GM19467 (cell line): ENCODE data around the gene DNAJC11.
"Not testable (repeated sequence)": the region's sequence is repeated elsewhere in the genome, so short reads cannot be mapped to it uniquely, and the experiment has no call there.

Experiments
- ATAC-seq: cut with Tn5 transposase; IDR thresholded peaks from one replicate; pipeline ENCODE4 v1.9.1; 2021; ENCODE audit warnings: mild to moderate bottlenecking, moderate library complexity; ENCODE audit not compliant: unreplicated experiment

DNAJC11 gene

DNA sequence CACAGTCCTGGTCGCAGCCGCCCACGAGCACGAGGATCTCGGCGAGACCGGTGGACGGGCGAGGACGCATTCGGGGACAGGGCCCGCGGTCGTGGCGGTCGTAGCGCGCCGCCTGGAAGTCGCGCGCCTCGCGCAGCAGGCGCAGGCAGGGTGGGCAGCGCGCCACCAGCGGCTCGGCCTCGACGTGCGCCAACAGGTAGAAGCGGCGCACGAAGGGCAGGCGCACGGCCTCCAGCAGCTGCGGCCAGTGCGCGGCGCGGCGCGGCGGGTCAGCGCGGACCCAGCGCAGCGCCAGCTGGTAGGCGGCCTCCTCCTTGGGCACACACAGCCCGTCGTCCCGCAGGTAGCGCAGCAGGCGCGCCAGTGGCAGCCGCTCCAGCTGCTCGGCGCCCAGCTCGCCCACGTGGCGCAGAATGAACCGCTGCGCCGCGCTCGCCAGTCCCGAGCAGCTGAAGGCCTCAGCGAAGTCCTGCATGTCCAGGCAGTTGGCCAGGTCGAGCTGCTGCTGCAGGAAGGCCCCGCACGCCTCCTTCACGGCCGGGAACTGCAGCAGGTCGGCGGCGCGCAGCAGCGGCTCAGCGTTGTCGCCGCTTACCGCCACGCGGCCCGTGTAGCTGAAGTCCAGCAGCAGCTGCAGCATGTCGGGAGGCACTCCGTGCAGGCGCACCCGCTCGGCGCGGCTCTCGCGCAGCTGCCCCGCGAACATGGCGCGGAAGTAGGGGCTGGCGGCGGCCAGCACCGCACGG is 99.5 kb downstream of the DNAJC11 start:
- peak; percentile 6 for ATAC-seq

DNA sequence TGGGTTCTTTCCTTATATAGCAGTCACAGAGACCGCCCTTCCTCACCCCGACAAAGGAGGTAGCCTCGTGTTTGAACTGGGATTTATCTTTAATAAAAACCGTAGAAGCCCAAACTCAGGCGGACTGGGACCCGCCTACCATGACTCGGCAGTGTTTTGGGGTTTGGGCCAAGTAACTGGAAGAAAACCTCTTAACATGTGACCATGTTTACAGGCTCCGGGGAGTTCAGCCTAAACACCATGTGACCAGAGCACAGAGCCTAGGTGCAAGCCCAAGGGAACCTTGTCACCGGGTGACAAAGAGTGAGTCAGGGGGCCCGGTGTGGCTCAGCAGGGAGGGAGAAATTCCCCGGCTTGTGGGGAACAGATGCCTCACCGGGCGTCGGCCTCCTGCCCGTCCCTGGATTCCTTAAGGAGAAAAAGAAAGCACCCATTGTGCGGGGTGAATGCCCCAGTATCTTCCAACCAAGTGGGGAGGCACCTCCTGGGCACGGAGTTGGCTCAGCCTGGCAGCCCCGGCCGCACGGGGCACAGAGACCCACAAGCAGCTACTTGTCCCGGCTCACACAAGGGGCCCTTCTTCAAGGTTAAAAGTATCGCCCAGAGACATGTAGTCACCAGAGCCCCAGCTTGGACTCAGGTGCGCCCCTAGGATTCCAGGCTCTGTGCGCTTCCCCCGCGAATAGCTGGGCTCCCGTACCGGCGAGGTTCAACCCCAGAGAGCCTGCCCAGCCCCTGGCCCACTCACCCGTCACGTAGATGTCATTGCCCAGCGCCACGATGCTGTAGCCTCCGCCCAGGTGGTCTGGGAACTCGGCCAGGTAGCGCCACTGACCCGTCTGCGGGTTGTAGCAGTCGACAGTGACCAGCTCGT is 100.3 kb downstream of the DNAJC11 start:
- ATAC-seq, result no peak

DNA sequence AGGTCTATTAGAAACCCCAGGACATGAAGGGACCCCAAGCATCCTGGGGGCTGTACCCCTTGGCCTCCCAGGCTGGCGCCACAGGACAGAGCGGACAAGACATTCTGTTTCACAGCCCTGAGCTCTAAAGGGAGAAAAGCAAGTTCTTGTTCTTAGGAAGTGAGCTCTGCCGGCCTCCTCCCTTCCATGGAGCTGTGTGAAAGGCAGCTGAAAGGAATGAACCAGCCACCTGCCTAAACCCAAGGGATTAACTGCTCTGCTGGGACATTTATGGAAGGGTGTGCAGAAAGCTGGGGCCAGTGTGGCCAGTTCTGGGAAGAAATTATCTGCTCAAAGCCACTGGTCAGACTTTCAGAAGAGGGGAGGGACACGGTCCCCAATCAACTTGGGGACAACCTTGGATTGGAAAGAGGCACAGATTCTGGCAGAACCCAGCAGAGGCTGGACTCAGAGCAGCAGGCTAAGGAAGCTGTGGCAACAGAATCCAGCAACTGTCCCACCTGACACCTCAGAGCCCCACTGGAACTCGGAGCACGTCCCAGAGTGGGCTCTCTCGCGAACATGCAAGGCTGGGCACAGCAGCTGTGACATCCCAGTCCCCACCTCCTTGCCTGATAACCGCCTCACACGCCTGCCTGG is 101.1 kb downstream of the DNAJC11 start:
- ATAC-seq, result no peak

DNA sequence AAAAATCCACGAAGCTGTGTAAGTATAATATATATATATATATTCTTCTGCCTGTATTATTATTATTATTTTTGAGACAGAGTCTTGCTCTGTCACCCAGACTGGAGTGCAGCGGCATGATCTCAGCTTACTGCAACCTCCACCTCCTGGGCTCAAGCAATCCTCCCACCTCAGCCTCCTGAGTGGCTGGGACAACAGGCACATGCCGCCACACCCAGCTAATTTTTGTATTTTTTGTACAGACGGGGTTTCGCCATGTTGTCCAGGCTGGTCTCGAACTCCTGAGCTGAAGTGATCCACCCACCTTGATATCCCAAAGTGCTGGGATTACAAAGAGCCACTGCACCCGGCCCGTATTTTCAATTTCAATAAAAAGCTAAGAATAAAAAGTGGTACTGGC is 101.6 kb downstream of the DNAJC11 start:
- not testable (repeated sequence) for ATAC-seq

DNA sequence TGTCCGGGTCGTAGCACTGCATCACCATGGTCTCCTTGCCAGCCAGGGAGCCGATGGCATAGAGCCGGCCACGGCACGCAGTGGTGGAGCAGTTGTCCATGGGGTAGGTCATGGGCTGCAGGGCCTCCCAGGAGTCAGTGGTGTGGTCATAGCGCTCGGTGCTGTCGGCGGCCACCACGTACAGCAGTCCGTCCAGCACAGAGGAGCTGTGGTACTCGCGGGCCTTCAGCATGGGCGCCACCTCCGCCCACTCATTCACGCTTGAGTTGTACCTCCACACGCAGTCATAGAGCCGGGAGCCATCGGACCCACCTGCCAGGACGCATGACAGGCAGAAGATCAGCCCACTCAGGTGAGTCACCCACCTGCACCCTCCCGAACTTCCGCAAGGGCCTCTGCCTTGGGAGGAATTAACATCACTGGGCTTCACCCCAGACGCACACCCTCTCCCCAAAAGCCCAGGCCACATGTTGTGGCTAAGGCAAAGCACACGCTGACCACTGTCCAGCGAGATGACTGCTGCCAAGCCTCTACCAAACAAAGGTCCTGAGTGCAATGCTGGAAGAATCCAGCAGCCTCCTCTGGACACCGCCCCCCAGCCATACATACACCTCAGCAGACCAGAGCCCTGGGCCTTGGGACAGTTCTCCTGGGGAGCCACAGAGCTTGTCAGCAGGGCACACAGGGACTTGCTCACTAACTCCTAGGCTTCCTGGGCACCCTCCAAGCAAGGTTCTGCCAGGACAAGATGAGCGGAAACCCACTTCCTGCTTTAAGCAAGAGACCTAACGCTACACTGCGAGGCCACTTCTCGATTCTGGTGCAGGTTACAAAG is 102.3 kb downstream of the DNAJC11 start:
- ATAC-seq, result no peak

DNA sequence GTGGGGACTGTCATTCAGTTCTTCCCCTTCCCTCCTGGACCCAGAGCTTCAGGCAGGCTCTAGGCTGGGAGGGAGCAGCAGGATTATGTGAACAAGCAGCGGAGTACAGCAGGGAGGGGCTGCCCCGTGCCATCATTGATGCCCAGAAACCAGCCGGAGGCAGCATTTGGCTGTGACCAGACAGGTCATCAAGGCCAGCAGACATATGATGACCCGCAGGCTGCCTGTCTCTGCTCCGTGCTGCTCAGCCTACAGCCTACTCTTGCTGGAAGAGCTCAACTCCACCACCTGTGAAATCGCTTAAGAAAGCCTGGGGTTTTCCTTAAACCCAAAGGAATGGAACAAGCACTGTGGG is 103.9 kb downstream of the DNAJC11 start:
- ATAC-seq, result no peak

DNA sequence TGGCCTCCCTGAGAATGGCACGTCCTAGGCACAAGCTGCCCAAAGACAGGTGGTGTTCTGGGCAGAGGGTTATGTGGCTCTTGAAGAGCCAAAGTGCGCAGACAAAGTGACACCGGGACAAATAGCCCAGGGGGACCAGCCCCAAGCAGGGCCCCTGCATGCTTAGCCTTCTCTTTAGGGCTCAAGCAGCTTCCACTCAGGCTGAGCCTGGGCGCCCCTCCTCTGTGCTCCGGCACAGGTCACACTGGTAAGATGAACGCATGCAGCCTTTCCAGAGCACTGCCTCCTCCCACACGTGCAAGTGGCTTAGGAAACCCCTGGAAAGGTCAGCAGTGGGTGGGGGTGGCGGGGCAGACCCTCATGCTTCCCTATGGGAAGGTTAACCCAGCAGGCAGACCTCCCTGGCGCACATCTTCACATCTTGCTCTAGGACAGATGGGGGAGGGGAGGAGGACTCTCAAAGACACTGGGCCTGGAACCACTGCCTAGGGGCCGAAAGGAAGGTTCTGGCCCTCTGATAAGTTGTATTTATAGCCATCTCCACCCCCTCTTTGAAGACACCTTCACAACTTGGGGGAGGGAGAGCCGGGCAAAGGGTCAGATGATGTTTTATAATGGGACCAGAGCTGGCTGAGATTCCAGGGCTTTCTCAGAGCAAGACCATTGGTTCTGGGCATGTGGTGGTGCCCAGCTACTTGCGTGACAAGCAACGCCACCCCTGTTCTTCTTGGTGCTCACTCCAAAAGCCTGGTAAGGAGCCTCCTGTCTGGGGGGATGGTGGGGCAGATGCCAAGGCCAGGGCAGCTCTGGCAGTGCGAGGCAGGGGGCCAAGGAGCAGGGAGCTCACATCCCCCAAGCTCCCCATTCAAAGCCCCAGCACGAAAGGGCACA is 104.5 kb downstream of the DNAJC11 start:
- no peak for ATAC-seq

DNA sequence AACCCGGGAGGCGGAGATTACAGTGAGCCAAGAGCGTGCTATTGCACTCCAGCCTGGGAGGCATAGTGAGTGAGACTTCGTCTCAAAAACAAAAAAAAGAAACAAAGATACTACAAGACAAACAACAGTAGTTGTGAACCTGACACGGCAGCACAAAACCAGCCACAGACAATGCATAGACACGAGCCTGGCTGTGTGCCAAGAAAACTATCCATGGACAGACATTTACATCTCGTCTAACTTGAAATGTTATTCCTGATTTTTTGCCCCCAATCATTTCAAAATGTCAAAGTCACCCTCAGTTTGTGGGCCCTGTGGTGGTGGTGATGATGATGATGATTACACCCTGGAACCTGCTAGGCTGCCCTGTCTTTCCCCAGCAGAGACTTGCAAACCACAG is 105.3 kb downstream of the DNAJC11 start:
- ATAC-seq, result no peak

DNA sequence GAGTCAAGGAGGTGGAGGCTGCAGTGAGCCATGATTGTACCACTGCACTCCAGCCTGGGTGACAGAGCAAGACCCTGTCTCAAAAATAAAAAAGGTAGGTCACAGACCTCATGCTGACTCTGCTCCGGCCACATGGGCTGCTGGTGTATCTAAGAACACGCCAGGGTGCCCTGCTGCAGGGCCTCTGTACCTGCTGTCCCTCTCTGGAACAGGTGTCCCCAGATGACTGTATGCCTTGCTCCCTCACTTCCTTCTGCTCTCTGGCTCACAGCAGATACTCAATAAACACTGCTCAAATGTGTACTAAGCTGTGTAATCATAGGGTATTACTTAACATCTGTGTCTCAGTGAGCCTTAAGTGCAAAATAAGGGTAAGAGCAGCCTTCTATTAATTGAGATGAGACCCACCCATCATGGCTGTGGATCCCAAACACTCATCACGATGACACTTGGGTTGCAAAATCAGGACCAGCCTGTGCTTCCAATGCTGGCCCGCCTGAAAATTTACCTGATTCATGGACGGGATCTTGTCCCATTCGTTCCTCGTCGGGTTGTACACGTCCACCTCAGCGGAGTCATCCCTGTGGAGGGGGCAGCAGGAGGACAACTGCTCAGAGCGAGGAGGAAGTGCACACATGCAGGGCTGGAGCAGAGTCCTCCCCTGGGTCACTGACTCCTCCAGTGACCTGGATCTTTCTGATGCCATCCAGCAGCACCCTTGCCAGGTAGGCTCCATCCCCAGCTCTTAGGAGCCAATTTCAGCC is 106.5 kb downstream of the DNAJC11 start:
- no peak for ATAC-seq

DNA sequence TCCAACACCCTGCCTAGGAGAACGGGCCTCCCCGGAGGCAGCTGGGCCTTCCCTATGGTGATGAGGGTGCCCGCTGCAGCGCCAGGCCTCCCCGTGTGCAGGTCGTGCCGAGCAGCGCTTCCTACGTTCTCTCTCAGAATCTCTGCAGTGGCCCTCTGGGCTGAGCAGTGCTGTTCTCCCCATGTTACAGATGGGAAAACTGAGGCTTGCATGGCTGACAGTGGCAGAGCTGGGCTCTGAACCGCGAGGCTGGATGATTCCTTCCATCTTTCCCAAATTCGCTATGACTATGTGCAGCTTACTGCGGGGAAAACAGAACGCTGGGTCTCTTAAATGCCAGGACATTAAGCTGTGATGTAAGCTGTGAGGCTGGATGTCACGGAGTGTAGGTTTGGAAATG is 107.8 kb downstream of the DNAJC11 start:
- ATAC-seq, result no peak

DNA sequence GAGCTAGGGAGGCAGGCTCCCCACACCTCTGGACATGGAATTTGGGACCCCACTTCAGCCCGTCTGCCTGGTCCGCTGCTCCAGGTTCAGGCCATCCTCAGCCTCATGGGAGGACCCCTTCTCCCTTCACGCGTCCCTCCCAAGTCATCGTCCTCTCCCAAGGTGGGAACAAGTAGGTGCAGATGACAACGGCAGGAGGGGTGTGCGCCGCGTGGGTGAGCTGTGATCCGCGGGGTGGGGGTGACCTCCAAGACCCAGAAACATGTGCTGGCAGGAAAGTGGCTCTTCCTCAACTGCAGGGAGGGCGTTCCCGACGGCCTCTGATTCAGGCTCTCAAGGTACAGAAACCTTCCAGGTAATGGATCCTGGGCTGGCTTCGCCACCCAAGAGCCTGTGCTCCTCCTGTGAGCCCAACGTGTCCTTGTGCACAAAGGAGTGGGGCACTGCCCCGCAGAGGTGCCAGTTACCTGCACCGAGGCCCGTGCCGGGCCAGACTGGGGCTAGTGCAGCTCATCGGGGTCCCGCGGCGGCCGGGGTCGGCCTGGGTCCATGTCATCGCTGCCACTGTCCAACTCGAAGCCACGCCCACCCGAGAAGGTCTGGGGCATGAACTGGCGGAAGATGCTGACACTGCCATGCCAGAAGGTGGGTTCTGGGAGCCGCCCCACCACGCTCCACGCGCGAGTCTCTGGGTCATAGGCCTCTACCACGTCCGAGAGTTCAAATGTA is 108.6 kb downstream of the DNAJC11 start:
- ATAC-seq, result no peak

DNA sequence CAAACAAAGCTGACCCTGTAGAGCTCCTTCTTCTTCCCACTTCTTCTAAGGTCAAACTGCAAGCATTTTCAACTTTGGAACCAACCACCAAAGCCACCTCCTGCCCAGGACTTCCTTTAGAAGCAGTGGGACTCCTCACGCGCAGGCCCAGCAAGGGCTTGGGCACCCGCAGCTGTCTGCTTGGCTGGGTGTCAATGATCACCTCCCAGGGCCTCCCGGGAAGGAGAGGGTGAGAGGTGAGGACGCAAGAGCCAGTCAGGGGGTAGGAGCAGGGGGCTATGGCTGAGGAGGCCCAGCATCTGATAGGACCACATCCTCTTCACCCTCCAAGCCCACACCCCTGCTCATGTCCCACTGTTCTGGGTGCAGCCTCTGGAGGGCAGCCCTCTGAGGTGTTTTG is 109.2 kb downstream of the DNAJC11 start:
- no peak for ATAC-seq

DNA sequence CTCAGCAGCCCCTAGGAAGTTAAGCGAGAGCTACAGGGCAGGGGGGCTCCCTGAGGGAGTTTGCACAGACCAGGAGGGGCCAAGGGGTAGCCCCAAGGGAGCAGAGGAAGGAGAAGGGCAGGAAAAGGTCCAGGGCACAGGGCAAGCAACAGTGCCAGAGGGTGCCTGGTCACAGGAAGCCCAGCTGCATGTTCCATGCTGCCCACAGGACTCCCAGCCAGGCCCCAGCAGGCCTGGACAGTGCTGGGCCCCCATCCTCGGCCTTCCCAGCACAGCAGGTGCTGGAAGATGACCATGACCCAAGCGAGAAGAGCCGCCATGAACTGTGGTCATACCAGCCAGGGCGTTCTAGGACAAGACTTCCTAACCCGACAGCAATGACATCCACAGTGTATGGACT is 110.0 kb downstream of the DNAJC11 start:
- ATAC-seq, result no peak

DNA sequence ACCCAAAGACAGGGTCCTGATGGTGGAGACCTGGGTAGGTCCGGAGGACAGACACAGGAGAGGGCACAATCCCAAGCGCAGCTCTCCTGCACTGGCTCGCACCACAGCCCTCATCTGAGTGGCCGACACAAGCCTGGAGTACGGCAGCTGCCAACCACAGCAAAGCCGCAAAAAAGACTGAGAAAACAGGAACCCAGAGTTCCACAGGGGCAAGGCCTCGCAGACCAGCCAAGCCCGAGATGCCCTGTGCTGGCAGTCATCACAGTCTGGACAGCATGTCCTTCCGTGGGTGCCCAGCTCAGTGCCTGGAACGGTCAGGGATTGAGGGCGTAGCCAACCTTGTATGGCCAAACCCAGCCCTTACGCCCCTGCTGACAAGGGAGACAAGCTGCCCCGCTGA is 110.4 kb downstream of the DNAJC11 start:
- no peak for ATAC-seq

DNA sequence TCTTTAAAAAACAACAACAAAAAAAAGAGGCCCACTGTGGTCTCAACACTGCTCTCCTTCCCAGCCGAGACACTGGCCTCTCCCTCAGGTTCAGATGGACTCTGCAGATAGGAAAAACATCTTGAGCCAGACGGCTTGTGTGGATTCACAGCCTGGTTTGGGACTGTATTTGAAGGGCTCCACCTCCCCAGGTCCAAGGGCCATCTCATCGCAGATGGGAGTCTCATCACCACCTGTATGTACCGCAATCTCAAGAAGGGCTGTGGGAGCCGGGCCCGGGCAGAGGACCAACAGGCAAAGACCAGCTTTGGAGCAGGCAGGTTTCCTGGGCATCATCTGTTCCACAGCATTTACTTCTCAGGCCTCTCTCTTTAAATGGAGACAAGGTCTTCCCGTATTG is 111.6 kb downstream of the DNAJC11 start:
- no peak for ATAC-seq

DNA sequence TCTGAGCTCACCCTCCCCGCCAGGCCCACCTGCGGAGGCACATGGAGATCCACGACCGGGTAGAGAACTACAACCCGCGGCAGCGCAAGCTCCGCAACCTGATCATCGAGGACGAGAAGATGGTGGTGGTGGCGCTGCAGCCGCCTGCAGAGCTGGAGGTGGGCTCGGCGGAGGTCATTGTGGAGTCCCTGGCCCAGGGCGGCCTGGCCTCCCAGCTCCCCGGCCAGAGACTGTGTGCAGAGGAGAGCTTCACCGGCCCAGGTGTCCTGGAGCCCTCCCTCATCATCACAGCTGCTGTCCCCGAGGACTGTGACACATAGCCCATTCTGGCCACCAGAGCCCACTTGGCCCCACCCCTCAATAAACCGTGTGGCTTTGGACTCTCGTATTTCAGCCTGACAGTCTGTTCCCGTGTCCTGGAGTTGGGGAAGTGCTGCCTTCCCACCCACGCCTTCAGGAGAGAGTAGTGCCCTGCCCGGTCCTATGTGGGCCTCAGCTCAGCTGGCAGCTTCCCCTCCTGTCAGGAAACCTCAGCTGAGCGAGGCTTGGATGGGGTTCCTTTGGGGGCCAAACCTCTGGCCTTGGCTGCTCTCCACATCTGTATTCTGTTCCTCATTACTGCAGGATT is 112.6 kb downstream of the DNAJC11 start:
- ATAC-seq, result no peak

DNA sequence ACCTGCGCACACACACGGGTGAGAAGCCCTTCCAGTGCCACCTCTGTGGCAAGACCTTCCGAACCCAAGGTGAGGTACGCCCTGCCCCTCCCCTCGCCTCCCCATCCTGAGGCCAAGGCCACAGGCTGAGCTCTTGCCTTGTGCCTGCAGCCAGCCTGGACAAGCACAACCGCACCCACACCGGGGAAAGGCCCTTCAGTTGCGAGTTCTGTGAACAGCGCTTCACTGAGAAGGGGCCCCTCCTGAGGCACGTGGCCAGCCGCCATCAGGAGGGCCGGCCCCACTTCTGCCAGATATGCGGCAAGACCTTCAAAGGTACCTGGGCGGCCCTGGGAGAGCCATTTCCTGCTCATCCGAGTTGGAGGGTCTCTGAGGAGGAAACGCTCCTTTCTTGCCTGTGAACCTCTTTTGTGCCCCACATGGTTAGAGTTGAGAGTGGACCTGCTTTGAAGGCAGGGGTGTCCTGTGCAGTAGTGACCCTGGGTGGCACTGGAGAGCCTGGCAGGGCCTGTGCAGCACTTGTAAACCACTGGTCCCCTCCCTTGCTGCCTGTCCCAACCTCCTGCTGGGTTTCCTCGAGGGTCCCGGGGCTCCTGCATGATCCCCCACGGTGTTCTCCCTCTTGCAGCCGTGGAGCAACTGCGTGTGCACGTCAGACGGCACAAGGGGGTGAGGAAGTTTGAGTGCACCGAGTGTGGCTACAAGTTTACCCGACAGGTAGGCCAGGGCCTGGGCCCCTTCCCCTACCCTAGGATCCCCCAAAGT is 113.3 kb downstream of the DNAJC11 start:
- ATAC-seq, result no peak
